Measurements from ENCODE around the gene GOLGA5.

GOLGA5 gene

DNA sequence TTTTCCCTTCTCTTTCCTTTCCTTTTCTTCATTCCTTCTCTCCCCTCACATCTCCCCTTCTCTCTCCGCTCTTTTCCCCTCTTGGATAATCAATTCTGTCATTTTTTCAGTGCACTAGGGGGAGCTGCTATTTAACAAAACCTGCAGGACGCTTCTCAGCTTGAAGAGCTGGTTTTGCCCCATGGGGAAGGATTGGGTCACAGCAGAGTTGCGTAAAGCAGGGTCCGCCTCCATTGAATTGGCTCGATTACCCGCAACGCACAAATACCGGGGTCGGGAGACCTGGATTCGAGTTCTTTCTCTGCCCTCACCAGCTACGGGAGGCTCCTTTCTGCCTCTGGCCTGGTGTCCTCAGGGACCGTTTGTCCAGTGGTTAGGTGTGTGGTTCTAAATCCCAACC lies 86.7 kb downstream of the GOLGA5 start:
- no peak for DNase-seq

- DNase-seq: no peak
Observed at GRCh38 chr14:92883066-92883465, 89.0 kb downstream of the GOLGA5 start.

GRCh38 chr14:92884410-92884809 lies 90.3 kb downstream of the GOLGA5 start:
- DNase-seq: no peak

- DNase-seq: no peak
Observed at GRCh38 chr14:92885279-92886061, 91.4 kb downstream of the GOLGA5 start.

GRCh38 chr14:92886337-92886736 lies 92.2 kb downstream of the GOLGA5 start:
- DNase-seq: no peak

- no peak for DNase-seq
Observed at GRCh38 chr14:92887157-92887556, 93.1 kb downstream of the GOLGA5 start.

GRCh38 chr14:92888896-92889295 lies 94.8 kb downstream of the GOLGA5 start:
- DNase-seq: no peak
